Activated CD4-positive, alpha-beta T cell treated with anti-CD3 and anti-CD28 coated beads, Interleukin-2, amount 50 U/mL, for 4 hours (primary cell): ENCODE measurements around the gene MAST4.
"Not testable (repeated sequence)": the region's sequence is repeated elsewhere in the genome, so short reads cannot be mapped to it uniquely, and the experiment has no call there.

ENCODE experiments used
- DNase-seq, 2 experiments: peaks; one replicate each; pipeline ENCODE4 v3.0.0-alpha.2; 2020

Gene MAST4

GRCh38 chr5:67146574-67146973 is 550.4 kb downstream of the MAST4 start:
- no peak for DNase-seq

- DNase-seq: no peak
Measured at GRCh38 chr5:67146981-67147380, 550.8 kb downstream of the MAST4 start.

- DNase-seq: no peak
Measured at GRCh38 chr5:67147760-67148159, 551.6 kb downstream of the MAST4 start.

GRCh38 chr5:67149057-67149950 is 553.1 kb downstream of the MAST4 start:
- DNase-seq: no peak

GRCh38 chr5:67149951-67150523 is 553.8 kb downstream of the MAST4 start:
- no peak for DNase-seq

GRCh38 chr5:67152400-67152799 is 556.2 kb downstream of the MAST4 start:
- no peak for DNase-seq

- DNase-seq: no peak
Measured at GRCh38 chr5:67153292-67153691, 557.1 kb downstream of the MAST4 start.

- DNase-seq: no peak
Measured at GRCh38 chr5:67154556-67155206, 558.5 kb downstream of the MAST4 start.

- peak; percentile 44 to 50 for DNase-seq
Measured at GRCh38 chr5:67156976-67157583, 560.9 kb downstream of the MAST4 start.

GRCh38 chr5:67160272-67160671 is 564.1 kb downstream of the MAST4 start:
- DNase-seq: no peak

GRCh38 chr5:67160985-67161384 is 564.8 kb downstream of the MAST4 start:
- peak; percentile 39 to 40 for DNase-seq

GRCh38 chr5:67161767-67162166 is 565.6 kb downstream of the MAST4 start:
- DNase-seq: no peak

- DNase-seq: no peak
Measured at GRCh38 chr5:67163231-67163756, 567.1 kb downstream of the MAST4 start.

- DNase-seq: no peak
Measured at GRCh38 chr5:67163863-67164595, 567.8 kb downstream of the MAST4 start.

- DNase-seq: no peak
Measured at GRCh38 chr5:67164856-67165525, 568.8 kb downstream of the MAST4 start.

GRCh38 chr5:67165526-67166459 is 569.6 kb downstream of the MAST4 start:
- DNase-seq: peak; percentile 71 to 74

GRCh38 chr5:67166460-67167285 is 570.5 kb downstream of the MAST4 start:
- peak; percentile 57 to 63 for DNase-seq

GRCh38 chr5:67168069-67168468 is 571.9 kb downstream of the MAST4 start:
- DNase-seq: no peak

GRCh38 chr5:67170767-67171166 is 574.6 kb downstream of the MAST4 start:
- no peak for DNase-seq

- not testable (repeated sequence) for DNase-seq
Measured at GRCh38 chr5:67173351-67173750, 577.2 kb downstream of the MAST4 start.
